ENCODE data around the gene DACT2.
"Not testable (repeated sequence)": the region's sequence is repeated elsewhere in the genome, so short reads cannot be mapped to it uniquely, and the experiment has no call there.

Gene DACT2

DNA sequence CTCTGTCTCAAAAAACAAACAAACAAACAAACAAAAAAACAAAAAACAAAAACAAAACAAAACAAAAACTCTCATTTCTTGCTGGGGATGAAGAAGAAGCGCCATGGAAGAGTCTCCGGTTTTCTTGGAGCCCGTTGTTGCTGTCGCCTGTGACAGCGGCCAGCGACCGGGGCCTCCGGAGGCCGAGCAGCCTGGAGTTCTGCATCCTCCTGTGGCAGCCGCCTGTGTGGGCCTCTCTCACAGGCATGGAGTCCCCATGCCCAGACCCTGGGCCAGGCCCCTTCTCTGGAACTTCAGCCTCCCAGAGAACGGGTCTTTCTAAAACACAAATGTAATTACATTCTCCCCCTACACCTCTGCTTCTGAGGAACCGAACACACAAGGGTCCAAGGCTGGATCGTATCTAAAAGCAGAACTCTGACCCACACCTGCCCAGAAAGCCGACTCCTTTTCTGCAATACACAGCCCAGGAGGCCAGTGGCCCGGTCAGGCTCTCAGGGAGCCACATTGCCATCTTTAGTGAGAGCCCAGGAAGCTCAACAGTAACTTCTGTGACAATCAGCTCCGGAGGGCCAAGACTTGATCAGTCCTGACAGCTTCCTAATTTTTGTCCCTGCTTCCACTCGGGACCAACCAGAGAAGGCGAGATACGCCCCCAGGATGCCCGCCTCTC is 18.5 kb downstream of the DACT2 start:
- DNase-seq = no peak

DNA sequence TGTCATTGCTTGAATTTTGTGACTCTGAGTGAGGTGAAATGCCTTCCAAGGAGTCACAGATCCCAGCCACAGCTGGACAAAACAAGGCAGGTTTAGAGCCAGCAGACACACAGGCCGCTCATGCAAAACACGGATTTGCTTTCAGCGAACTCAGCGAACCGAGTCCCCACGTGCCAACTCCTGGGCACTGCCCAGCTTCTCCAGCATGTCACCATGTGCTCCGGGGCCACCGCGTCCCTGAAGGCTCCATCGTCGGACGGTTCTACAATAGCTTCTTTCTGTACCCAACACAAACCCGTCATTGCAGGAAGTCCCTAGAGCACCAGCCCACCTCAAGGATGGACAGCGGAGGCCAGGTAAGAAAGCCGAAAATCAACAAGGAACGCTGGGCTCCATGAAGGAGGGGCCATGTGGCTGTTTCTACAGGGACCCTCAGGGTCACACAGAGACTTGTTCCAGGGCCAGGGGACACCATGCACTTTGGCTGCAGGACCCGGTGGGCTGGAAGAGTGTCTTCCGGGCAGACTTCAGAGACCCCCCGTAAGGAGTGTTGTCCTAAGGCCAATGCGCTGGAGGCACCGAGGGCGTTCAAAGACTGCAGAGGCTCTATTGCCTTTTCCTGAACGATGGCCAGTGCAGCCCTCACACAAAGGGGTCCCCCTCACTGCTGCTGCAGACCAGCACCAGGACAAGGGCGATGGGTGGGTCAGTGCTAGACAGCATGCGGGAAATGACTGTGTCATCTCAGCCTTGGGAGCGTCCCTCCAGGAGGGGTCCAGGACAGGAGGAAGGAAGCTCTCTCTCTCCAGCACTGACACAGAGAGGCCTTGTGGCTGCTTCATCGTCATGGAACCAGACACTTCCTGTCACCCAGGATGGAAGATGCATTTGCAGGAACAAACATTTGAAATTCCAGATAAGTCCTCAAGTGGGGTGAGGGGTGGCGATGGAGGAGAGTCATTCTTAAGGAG is 19.8 kb downstream of the DACT2 start:
- DNase-seq = no peak

DNA sequence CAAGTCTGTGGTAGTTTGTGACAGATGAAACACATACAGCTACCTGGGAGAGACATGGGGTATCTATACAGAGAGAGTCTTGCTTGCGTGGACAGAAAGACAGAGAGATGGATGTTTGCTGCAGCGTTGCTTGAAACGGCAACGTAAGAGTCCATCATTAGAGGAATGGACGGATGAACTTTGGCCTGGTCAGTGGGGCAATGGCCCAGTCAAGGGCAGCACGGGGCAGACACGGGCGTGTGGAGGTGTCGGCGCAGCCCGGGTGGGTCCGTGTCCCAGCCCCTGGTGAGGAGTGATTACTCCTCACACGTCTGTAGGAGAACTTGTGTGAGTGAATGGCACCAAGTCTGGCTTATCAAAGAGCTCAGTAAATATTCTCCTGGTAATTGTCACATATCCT is 21.9 kb downstream of the DACT2 start:
- no peak for DNase-seq

DNA sequence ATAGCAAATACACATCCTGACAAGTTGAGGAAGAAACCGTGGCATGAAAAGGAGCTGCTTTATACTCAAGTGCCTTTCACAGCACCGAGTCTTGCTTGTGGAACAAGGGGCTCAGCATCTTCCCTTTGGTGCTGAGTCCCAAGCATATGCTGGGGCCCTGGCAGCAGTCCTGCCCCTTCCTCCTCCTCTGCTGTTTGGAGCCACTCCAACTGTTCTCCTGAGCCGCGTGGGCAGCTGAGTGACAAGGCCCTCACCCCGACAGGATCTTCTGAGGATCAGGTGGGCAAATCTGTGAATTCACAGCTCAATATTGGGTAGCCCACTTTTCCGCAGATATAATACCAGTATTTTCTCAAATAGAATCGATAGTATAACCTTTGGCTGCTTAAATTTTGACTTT is 24.7 kb downstream of the DACT2 start:
- DNase-seq = no peak

DNA sequence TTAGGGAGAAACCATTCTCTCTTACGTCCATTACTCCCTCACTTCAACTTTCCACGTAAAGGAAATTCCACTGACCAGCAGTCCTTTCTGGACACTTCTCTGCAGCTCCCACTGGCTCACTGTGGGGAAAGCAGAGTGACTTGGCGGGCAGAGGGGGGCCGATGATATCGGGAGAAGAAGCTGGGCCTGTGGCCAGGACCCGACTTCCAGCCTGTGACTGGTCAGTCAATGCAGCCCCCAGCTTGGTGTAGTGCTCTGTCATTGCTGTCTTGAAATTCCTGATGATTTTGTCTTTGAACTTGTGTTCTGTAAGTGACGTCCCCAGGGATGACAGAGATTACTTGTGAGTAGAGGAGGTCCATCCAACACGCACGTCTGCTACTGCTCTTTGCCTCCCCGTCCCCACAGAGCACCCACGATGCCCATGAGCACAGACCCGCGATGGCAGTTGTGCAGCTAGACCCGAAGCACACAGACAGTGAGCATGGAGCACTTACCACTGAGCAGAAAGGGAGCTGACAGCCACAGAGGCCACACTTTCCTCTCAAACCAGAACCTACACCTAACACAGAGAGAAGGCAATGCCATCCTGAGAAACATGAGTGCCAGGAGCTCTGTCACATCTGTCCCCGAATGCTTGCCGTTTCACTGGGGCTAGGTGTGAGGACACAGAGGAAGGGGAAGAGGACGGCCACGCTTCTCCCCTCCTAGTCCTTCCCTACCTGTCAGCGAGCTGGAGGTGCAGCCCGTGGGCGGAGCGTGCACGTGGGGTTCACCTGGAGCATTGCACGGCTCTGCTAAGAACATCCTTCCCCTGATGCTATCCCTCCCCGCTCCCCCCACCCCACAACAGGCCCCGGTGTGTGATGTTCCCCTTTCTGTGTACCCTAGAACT is 25.7 kb downstream of the DACT2 start:
- DNase-seq = no peak

DNA sequence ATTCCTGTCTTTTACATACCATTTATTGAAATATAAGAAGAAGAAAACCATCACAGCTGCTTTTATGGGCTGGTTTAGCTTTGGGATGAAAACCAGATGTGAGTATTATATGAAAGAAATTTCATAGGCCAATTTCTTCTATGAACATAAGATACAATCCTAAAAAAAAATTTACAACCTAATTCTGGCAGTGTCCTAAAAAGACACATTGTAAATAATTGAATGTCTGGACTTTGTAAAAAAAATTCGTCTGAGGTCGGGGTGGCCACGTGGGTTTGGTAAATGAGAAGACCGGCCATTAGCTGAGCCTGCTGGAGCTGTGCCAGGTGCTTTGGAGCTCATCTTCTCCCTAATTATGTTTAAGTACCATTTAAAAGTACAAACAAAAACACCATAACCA is 26.8 kb downstream of the DACT2 start:
- no peak for DNase-seq

DNA sequence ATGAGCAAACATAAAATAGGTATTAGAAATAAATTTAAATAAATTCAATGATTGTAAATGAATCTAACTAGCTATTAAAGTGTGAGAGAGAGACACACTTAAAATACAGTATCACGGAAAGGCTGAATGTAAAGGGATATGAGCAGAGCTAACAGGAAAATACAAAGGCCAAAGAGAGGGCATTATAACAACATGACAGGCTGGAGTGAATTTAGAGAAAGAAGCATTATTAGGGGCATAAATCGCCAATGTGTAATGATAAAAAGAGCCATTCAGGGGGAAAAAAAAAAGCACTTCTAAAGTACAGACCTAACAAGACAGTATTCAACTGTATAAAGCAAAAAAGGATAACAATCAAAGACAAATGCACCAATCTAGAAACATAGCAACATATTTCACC is 28.1 kb downstream of the DACT2 start:
- no peak for DNase-seq

DNA sequence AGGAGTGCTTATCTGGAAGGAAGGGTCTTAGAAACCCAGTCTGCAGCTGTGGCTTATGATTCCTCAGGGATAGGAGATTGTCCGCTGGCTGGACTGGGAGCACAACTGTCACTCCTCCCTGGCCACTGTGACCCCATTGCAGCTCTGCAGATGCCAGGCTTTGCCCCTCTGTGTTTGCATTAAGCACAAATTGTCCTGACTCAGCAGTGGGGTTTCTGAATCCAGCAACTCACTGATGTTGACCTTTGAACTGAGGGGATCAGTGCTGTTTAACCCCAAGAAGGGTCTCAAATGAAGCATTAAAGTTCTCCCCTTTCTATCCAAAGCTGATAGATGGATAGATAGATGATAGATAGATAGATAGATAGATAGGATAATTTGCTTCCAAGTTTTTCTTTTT is 29.5 kb downstream of the DACT2 start:
- DNase-seq = no peak

DNA sequence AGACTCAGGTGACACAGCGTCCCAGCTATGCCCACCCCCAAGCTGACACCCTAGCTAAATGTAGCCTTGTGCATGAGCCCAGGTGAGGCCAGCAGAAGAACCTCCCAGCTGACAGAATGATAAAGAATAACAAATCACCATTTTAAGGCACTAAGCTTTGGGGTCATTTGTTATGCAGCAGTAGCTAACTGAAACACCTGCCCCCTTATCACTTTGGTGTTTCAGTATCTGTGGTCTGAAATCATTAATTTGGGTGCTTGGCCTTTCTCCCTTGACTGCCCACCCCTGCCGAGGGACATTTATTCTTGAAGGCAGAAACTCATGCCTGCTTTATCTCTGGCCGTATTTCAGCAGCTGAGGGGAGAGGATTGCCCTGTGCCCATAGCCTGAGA is 30.0 kb downstream of the DACT2 start:
- no peak for DNase-seq

DNA sequence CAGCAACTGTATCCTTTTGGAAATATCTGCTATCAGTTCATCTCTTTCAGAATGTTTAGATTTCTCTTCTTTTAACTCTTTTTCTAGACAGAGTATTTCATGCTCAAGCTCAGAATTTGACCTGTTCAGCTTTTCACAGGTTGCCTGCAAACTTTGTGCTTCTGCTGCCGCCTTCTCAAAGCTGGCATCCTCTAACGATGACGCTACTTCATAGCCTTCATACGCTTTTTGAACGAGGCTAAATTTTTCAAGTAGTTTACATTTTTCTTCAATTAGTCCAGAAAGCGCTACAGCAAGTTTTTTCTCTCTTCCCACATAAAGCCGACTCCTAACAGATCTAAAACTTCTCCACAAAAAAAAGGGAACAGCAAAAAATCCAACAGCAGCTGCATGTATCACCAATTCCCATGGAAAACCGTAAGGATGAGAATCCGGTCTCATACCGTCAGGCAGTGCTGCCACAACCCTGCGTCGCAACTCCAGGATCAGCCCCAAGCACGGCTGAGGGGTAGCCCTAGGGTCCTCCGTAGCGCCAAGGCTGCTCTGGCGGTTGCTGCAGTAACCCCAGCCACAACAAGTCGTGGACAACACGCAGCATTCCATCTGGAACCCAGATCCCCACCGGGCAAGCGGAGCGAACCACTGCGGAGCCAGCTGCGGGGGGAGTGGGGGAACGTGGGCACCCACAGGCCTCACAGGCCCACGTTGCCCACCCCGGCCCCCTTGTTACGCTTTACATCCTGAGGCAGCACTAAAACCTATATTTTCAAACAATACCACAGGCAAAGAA is 30.6 kb downstream of the DACT2 start:
- no peak for DNase-seq

DNA sequence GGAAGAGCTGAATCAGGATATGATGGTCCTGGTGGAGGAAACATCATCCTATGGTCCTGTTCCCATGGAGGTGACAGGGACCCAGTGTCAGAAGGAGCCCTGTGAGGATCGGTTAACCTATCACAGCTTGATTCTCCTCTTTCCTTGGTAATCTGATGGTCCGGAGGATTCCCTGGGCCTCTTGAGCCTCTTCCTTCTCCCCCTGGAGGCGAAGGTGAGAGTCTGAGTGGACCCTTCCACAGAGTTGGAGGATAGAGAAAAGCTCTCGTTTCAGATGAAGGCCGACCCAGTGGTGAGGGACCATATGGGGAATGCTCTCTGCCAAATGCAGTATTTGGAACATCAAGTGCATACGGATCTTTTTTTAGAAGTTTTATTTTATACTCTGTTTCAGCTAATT is 32.1 kb downstream of the DACT2 start:
- DNase-seq = not testable (repeated sequence)

DNA sequence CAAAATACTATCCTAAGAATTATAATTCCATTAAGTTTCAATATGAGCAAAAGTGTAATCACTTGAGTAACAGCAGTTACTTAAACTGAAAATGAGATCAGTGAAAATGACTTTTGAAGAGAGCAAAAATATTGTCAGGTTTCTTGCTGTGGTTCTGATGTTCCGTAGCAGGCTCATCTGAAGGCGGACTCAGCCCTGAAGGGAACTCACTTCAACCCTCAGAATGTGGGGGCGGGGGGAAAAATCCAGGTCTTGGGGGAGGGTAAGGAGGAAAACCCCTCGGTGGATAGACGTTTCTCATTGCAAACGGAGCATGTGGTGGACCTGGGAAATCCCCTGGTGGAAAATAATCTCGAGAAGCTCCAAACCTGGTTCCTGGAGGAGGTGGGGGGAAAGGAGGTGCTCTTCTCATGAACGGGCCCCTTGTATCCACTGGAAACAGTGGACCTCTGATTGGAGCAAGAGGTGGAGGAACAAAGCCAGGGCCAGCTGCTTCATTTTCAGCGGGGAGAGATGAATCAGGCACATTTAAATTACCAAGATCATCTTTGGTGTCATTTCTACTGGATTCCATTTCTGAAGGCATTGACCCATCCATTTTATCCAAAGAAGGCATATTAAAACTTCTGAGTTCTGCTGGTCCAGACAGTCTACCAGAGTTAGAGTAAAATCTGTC is 32.7 kb downstream of the DACT2 start:
- DNase-seq = not testable (repeated sequence)

DNA sequence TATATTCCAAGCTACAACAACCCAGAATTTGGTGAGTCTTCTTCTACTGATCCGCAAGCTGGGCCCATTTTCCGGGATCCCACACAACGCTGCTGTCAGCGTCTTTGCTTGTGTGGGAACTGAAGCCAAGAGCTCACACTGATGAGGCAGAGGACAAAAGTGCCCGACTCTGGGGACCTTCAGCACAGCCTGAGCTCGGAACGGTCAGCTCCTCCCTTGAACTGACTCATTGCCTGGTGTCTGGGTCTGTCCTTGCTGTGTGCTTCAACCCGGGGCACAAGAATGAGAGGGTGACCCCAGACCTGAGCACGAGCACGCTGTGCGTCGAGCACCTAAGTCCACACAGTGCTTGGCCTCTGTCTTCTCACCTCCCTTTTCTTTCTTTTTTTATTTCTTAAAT is 33.5 kb downstream of the DACT2 start:
- no peak for DNase-seq

DNA sequence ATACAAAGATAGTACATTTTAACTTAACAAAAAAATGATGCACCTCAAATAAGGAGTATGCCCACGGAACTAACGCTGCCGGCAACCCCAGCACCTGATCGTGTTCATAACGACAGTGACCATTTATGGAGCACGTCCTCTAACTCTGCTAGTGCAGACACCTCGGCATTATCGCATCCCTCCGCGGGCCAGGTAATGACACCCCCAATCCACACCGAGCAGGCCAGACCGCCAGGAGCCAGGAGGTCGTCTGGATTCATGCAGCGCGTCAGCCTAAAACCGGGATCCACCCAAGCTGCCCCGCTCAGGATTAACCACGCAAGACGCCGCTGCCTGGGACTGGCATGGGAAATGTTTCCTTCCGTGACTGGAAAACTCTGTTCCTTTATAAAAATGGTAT is 34.1 kb downstream of the DACT2 start:
- DNase-seq = no peak

DNA sequence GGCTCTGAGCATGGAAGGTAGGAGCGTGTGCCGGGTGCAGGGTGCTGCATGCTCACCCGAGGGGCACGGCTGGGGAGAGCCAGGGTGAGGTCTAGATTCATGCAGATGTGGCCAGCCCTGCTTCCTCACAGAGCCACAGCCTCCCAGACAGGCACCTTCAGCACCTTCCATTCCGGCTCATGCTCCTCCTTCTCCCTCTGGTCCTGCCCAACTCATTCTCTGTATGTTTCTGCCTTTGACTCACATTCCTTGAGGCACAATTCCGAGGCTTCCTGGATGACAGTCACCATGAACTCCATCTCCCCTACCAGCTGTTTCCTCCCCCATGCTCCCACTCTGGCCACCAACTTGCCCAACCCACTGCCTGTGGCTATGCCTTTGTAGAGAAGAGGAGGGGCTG is 35.4 kb downstream of the DACT2 start:
- DNase-seq = no peak

DNA sequence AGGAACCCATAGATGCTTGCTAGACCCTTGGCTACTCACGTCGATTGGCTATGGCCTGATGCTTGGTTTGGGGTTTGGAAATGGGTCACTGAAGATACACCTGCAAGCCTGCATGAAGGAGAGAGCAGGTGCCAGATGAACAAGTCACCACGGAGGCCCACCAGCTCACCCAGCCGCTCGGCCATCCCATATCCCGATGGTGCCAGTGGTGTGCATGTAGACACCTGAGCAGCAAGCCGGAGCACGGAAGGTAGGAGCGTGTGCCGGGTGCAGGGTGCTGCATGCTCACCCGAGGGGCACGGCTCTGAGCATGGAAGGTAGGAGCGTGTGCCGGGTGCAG is 35.9 kb downstream of the DACT2 start:
- DNase-seq = no peak

DNA sequence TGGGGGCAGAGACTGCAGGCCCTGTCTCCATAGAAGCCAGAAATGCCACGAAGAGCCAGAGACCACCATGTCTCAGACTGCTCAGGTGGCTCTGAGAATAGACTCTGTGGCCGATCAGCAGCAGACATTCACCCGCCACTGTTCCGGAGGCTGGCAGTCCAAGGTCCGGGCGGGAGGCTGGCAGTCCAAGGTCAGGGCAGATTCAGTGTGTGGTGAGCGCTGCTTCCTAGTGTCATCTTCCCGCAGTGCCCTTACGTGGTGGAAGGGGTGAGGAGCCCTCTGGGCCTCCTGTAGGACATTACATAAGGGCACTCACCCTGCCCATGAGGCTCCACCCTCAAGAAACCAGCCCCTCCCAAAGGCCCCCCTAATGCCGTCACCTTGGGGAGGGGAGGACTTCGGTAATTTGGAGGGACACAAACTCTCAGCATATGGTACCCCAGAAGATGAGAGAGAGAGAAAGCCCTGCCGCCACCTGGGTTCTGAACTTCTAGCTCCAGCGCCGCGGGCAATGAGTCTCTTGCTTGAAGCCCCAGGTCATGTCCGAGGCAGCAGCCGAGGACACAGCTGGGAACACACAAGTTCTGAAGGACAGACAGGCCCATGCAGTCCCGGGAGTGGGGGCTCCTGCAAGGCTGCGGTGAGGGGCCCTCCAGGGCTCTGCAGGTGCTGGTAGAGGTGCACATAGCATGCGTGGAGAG is 36.4 kb downstream of the DACT2 start:
- no peak for DNase-seq

DNA sequence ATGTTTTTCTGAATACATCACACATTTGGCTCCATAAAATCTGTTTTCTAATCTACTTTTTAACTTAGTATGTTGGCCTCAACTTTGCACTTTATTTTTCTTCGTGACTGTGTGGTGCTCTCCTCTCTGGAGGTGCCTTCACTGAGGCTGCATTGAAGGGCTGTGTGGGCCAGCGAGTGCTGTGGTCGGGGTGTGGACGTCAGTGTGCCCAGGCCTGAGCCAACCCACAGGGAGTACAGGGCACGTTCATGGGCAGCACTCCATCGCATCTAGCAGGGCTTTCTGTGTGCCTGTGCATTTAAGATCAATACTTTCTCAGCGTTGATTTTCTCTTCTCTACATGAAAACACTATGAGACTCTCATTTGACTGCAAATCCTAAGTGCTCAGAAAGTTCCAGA is 37.8 kb downstream of the DACT2 start:
- DNase-seq = no peak

DNA sequence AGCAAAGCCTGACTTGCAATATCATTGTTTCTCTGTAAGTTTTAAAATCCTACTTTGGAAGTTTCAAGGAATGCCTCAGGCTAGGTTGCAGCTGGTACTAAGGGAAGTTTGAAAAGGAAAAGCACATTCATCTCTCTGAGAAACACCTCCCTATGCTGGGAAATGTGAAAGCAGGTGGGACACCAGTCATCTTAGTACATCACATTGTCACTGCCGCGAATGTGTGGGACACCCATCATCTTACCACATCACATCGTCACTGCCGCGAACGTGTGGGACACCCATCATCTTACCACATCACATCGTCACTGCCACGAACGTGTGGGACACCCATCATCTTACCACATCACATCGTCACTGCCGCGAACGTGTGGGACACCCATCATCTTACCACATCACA is 38.3 kb downstream of the DACT2 start:
- not testable (repeated sequence) for DNase-seq

DNA sequence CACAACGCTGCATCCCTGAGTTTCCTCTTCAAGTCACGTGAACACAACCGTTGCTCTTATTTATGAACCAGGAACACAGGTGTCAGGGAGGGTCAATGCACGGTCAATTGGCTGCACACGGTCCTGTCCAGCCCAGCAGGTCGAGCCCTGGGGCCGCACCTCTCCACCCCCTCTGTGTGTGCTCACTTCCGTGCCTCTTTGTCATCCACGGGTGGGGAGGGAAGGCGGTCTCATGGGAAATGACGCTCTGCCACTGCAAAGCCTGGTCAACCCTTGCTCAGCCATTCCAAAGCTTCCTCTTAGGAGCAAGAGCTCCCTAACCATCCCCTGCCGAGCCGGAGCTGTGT is 38.7 kb downstream of the DACT2 start:
- DNase-seq = no peak

Data from GDM1 (cell line).